HEK293 (cell line): ENCODE measurements around the gene FRY.

ENCODE experiments used
- CTCF ChIP-seq: fragments of 450-650 bp; formaldehyde crosslinking; IDR thresholded peaks from 2 replicates; pipeline ENCODE4 v1.5.1; 2016; ENCODE audit warnings: missing biosample characterization, missing genetic modification characterization
- ZNF174 ChIP-seq: fragments of 450-650 bp; formaldehyde crosslinking; IDR thresholded peaks from 2 replicates; pipeline ENCODE4 v1.5.0; 2017; ENCODE audit warnings: missing biosample characterization, mild to moderate bottlenecking, missing genetic modification characterization

DNA sequence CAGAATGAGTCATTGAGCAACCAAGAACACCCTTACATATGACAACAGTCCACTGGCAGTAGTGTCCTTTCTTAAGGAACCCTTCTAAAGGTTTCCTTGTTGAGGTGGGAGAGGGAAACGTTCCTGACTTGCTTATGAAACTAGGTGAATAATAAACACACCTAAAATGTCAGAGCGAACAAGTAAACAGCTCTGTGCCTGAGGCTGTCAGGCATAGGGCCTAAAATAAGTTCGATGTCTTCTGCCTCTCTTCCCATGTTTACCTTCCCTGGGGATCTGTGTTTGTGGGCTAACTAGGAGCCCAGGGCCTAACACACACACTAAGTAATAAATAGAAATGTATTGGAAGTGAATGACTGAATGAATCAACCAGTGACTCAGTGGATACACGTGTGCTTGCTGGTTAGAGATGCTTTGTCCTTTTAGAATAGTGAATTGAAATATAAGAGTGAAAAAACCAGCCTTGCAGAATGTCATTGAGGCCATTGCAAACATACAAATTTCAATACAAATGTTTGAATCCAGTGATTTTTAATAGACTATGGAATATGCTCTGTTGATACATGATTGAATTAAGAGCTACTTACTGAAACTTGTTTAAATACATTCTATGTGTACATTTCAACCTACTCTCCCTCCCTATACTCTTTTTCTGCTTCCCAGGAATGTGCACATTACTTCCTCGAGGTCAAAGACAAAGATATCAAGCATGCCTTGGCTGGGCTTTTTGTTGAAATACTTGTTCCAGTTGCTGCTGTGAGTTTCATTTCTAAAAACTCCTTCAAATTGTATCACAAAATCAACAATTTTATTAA is 102.9 kb downstream of the FRY start:
- no peak for TF ChIP-seq ZNF174 (tag by site-specific recombination)
- no peak for TF ChIP-seq CTCF (tag by site-specific recombination)
